Umbilical cord (tissue), 2 donors: ENCODE measurements around the gene CARD11. TPM values are rescaled to one million over a fixed set of nuclear protein-coding genes. Genes with fewer than 3 reads are reported as not detected.
A peak's percentile ranks its signal among the peaks of the same experiment; 100 is the strongest.

ENCODE experiments used
- DNase-seq: peaks from one replicate; pipeline ENCODE4 v3.0.0-alpha.2; 2015; ENCODE audit warnings: low spot score
- total RNA-seq: library from RNA; depleted of rRNA; stranded (reverse); fragments of >200 nt; gene quantifications from one replicate; pipeline ENCODE4 v1.2.3, GENCODE V29; 2014; ENCODE audit warnings: low replicate concordance; ENCODE audit not compliant: insufficient read depth

Gene CARD11
- total RNA-seq, 1 donor from 2014 or later = 3.9 TPM

DNA sequence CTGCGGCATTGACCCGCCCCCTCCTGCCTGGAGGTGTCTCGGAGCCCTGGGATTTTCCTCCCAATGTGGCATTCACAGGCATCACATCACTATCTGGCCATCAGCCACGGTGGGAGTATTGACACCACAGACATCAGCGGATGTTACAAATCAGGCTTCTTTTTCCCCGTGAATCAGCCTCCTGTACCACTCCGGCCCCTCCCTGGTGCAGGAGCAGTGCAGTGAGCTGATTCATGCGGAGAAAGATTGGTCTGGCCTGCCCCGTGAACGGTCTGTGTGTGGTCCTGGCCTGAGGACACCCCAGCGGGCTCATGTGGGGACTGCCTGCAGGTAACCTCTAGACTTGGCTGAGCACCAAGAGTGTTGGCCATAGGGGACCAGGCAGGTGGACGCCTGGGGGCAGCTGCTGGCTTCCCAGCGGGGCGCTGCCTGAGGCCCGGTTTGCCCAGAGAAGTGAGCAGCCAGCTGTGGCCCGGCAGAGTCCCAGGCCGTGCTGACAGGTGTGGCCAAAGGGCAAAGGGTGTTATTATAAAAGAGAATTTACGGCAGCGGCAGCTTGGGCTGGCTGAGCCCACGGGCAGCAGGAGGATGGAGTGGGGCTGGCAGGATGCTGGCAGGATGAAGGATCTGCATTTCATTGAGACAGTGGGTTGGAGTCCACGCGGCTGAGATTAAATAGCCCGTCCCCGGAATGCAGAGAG lies 167.5 kb downstream of the CARD11 start:
- DNase-seq = no peak

DNA sequence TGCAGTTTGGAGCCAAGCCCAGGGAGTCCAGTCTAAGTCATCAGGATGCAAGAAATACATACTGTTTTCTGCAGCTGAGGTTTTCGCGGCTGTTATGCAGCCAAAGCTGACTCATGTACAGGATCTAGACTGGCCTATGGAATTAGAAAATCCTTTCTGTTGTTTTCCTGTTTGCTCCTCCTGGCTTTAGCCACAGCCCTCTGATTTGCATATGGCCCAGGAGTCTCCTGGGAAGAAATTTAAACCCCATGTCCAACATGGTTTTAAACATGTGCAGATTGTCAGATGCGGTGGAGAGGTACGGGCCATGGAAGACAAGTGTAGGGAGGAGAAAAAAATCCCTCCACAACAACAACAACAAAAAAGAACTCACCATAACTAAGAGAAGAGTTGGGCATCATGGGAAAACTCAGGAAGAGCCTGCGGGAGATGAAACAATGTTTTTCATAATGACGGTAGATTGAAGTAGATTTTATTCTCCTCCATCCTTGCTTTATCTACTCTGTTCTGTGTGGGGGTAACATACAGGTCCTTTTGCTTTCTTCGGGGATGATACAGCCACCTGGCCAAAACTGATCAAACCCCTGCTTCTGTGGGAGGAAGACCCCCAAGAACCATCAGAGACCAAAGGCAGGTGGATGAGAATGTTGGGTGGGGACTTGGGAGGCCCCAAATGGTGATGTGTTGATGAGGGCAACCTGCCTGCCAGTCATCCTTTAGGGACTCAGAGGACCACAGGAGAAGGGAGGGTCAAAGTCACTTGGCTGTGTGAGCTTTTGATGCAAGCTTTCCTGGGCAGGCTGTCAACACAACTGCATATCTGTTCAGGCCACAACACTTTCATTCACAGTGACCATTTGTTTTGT lies 169.7 kb downstream of the CARD11 start:
- peak; percentile 74 for DNase-seq

DNA sequence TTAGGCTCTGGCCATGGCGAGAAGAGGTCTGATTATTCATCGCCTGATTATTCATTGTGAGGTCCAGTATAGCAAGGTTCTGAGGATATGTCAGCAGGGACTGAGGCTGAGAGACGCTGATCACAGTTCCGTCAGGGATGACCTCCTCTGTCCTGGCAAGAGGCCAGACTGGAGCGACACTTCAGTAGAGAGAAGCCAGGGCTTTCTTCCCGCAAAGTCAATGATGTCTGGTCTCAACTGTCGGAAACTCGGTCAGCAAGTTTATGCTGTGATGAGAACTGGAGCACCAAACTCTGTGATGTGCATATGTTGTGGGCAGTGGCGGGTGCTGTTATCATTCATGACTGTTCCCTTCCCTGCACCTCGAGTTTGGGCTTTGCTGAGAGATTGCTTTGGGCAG lies 170.5 kb downstream of the CARD11 start:
- DNase-seq = no peak

DNA sequence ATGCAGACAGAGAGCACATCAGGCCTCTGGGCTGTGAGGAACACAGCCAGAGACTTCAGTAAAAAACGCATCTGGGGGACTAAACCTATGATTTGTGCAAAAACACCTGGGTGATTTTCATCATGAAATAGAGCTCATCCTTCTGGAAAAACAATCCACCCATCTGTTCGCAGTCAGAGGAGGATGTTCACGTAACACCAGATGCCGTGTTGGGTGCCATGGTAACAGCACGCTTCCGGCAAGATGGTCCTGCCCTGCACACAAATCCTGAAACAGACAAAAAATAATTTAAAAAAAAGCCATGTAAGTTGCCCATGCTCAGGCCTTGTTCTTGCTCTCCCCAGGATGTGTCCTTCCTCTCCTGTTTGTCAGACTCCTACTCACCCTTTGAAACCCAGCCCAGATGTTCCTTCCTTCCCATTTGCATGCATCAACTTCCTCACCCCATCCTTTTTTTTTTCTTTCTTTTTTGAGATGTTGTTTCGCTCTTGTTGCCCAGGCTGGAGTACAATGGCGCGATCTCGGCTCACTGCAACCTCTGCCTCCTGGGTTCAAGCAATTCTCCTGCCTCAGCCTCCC lies 171.3 kb downstream of the CARD11 start:
- no peak for DNase-seq

DNA sequence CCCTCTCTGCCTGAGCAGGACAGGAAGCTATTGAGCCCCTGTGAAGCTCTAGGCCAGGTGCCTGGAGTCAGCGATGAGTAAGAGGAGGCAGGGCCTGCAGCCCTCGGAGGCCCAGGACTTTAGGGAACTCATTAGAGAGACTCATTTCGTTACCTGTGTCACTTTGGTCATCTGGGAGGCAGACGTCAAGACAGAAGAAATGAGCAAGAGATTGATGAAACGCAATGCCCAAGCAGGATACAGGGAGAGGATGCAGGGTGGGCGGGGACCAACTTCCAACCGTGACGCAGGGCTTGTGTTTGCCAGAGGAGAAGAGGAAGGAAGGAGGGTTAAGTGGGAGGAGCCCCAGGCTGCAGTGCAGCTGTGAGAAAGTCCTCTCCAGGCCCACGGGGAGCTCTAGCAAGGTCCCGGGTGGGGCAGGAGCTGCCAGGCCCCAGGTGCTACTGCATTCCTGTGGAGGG lies 173.2 kb downstream of the CARD11 start:
- DNase-seq = peak; percentile 82

DNA sequence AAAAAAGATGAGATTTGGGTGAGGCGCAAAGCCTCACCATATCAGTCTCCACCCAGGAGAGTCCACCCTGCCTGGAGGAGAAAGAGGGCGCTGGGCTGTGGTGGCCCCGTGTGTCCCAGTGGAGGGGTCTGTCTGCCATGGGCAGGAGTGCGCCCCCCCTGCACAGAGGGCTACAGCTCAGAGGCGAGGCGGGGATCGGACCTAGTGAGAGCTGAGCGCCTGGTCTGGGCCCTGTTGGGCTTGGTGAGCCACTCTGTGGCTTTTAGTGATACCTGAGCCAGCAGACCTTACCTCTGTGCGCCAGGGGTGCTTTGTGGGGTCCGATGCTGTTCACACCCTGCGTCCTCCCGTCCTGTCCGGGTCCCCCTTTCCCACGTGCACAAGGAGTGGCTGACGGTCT lies 173.7 kb downstream of the CARD11 start:
- DNase-seq = no peak

DNA sequence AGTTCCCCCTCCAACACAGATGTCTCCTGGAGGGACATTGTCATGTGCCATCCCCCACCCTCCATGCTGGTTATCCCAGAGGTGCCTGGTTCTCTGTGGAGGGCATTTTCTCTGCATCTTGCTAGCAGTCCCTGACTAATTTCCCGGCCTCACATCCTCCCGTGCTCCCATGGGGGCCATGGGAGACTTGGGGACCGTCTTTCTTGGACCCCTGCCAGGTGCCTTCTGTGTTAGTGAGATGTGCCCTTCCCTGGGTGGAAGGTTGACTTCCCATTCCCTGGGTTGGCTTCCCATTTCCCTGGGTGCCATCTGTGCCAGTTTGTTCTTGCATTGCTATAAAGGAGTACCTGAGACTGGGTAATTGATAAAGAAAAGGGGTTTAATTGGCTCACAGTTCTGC lies 177.1 kb downstream of the CARD11 start:
- no peak for DNase-seq

DNA sequence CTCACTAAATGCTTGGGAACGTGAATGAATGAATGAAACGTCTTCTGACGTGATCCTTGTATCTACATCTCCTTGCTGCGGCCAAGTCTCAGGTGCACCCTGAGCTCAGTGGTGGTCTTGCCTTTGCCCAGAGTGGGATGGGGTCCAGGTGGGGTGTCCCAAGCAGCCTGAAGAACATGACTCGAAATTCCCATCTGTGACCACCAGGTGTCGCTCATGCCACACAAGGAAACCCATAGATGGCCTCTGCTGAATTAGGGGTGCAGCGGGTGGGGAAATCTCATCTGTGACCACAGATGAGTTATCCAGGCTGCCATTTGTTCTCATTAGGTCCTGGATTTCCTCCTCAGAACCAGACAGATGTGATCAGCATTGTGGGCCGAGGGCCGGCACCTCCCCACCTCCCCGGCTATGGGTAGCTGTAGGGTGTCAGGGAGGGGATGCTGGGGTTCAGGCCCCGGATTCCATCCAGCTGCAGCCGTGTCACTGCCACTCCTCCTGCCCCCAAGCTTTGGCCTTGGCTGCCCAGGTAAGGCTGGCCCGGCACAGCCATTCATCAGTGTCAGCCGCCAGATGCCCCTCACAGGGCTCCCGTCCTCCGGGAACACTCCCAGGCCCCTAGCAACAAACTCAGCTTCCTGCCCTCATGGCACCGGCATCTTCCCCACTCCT lies 178.5 kb downstream of the CARD11 start:
- DNase-seq = peak; percentile 71

DNA sequence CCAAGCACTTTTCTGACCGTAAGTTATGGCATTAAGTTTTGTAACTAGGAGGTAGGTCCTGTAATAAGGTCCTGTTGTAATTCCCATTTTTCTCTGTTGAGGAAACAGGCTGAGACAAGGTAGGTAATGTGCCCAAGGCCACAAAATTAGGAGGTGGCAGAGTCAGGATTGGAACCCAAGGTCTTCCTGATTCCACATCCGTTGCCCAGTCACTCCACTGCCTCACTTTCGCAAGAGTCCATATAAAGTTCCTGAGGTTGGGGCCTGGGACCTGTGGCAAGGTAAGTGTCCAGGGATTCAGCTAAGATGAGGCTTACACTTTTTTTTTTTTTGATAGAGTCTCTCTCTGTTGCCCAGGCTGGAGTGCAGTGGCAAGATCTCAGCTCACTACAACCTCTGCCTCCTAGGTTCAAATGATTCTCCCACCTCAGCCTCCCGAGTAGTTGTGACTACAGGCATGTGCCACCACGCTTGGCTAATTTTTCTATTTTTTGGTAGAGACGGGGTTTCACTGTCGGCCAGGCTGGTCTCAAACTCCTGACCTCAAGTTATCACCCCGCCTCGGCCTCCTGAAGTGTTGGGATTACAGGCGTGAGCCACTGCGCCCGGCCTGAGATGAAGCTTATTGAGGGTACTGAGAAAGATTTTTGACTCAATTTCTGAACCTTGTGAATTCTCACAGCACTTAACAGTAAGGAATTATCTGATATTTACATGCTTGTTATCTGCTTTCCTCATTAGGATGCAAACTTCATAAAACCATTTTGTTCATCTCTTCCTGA lies 179.3 kb downstream of the CARD11 start:
- no peak for DNase-seq

DNA sequence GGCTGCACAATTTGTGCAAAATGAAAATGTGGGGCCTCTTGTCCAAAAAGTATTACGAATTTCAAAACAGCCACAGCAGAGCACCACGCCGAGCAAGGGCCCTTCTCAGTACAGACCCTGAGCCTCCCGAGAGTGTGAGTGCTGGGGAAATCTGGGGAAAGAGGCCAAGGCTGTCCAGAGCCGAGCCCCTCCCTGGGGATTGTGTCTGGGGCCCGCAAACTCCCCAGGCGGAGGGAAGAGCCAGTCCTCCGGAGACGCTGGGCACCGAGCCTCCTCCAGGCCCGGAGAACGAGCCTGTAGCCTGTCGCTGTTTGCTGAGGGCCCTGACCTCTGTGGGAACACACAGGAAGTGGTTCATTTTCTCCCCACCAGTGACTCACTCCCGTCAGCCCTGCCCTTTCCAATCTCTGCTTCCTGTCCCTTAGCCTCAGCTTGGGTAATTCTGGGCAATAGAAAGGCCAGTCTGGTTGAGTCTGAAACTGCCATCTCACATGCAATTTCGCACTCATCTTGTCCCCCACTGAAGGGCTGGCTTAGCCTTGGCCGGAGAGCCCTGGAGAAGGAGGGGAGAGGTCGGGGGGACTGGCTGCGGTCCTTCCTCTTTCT lies 180.1 kb downstream of the CARD11 start:
- DNase-seq = peak; percentile 96

DNA sequence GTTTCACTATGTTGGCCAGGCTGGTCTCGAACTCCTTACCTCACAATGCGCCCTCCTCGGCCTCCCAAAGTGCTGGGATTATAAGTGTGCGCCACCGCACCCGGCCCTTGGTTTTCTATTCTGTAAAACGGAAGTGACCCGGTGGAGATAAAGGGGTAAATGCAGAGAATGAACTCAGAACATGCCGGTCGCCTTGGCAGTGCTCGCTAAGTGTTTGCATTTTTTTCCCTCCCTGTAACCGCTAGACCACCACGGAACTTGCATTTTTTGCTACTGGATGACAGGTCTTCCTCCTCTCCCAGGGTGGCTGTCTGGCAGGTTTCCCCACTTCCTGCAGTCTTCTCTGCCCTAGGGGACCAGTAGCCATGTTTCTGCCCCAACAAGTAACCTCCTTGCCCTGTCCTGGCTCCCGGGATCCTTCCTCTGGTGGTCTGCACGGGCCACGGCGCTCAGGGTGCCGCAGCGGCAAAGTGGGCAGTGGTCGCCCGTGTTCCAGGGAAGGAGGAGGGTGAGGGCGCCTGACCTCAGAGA lies 180.8 kb downstream of the CARD11 start:
- no peak for DNase-seq

DNA sequence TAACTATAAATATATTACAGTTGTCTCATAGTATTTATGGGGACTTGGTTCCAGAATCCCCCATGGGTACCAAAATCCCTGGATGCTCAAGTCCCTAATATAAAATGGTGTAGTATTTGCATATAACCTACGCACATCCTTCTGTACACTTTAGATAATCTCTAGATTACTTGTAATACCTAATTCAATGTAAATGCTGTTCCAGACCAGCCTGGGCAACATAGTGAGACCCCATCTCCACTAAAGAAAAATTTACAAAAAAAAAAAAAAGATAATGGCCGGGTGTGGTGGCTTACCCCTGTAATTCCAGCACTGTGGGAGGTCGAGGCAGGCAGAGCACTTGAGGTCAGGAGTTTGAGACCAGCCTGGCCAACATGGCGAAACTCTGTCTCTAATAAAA lies 182.2 kb downstream of the CARD11 start:
- DNase-seq = no peak

DNA sequence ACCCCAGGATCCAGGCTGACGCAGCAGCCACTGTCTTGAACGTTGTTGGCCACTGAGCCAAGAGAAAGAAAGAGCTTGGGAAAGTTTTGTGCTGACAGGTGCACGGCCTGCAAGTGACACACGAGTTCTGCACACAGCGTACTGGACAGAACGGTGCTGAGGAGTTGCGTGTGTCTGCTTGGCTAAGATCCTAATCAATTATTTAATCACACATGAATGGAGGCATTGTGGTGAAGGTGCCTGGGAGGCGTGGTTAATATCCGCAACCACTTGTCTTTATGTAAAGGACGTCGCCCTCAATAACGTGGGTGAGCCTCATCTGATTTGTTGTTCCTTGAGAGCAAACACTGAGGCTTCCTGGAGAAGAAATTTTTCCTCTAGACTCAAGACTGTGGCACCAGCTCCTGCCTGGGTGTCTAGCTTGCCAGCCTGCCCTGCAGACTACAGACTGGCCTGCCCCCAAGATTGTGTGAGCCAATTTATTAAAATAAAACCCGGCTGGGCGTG lies 183.0 kb downstream of the CARD11 start:
- DNase-seq = no peak

DNA sequence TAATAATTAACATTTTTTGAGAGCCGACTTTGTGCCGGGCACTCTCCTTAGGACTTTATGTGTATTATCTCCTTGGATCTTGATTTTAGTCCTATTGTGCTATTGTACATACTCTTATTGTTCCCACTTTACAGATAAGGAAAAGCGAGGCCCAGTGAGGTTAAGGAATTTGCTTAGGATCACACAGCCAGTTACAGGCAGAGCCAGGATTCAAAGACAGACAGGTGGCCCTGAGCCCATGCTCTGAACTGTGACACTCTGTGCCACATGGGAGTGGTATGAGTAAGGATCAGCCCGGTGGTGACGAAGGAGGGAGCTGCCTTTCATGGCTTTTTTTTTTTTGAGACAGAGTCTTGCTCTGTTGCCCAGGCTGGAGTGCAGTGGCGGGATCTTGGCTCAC lies 183.7 kb downstream of the CARD11 start:
- no peak for DNase-seq

DNA sequence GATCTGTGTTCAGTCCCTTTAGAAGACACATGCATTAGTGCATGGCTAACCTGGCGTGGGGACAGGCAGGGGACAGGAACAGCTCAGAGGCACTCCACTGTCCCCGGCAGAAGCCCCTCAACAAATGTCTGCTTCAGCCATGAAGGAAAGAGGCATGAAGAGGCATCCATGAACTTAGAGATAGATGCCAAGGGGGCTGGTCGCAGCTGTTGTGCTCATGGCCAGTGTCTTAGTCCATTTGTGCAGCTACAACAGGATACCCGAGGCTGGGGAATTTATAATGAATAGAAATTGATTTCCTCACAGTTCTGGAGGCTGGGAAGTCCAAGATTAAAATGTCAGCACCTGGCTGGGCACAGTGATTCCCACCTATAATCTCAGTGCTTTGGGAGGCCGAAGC lies 185.0 kb downstream of the CARD11 start:
- DNase-seq = no peak

DNA sequence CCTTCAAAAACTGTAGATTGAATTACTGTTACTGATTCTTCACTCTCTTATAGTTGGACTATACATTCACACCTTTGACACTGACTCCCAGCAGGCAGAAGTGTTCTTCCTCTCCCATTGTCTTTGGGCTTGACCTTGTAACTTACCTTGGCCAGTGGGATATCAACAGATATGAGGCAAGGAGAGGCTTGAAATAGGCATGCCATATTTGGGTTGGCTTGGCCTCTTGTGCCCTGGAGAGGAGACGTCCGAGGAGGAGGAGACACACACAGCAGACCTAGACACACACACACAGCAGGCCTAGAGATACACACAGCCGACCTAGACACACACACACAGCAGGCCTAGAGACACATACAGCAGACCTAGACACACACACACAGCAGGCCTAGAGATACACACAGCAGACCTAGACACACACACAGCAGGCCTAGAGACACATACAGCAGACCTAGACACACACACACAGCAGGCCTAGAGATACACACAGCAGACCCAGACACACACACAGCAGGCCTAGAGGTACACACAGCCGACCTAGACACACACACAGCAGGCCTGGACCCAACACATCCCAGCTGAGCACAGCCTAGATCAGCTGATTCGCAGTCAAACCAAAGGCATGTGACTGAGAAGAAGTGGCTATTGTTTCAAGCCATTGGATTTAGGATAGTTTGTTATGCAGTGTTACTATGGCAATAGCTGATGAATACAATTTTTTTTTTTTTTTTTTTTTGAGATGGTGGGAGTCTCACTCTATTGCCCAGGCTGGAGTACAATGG lies 187.1 kb downstream of the CARD11 start:
- no peak for DNase-seq
